Right lobe of liver (tissue), 4 donors: ENCODE measurements around the gene DGLUCY.

Source experiments
- CTCF ChIP-seq, 4 donors: fragments of 200-600 bp in 3 of 4; fragments of 450-650 bp in 1 of 4; IDR thresholded peaks; one replicate each; pipeline versions ENCODE4 v1.5.1 to v1.8.0; 2016 to 2022; ENCODE audit warnings: antibody characterized with exemption in 4 of 4, mild to moderate bottlenecking in 2 of 4
- POLR2A ChIP-seq: fragments of 450-650 bp; IDR thresholded peaks from one replicate; pipeline ENCODE4 v1.6.1; 2017; ENCODE audit warnings: antibody characterized with exemption, mild to moderate bottlenecking
- donor health status: DM: no; HTN: no; CAD: no.
- donor health status: DM: no; HTN: no; CAD: no.
- donor health status: DM: no; HTN: yes; CAD: no.

- TF ChIP-seq POLR2A (no peak), CTCF (IDR thresholded peaks at IDR 0.05) (no peak)
Observed at GRCh38 chr14:91139776-91140175, 25.9 kb downstream of the DGLUCY start.
